Mesothelial cell of epicardium (in vitro differentiated cells): ENCODE data around the gene THBS4. TPM values are rescaled to one million over a fixed set of nuclear protein-coding genes. Genes with fewer than 3 reads are reported as not detected.

ENCODE experiments used
- DNase-seq, 2 experiments: peaks; one replicate each; pipeline ENCODE4 v3.0.0; 2021; ENCODE audit warnings: low spot score in 2 of 2; ENCODE audit not compliant: unreplicated experiment in 2 of 2
- H3K27ac Mint-ChIP-seq: 2 replicates; pipeline ENCODE4 v1.8.0; 2021; ENCODE audit warnings: mixed read lengths
- H3K27me3 Mint-ChIP-seq: 2 replicates; pipeline ENCODE4 v1.8.0; 2021; ENCODE audit warnings: low read depth, mixed read lengths
- H3K36me3 Mint-ChIP-seq: 2 replicates; pipeline ENCODE4 v1.8.0; 2021; ENCODE audit warnings: mixed read lengths
- H3K4me1 Mint-ChIP-seq: 2 replicates; pipeline ENCODE4 v1.8.0; 2021; ENCODE audit warnings: mixed read lengths
- H3K4me3 Mint-ChIP-seq: 2 replicates; pipeline ENCODE4 v1.8.0; 2021; ENCODE audit warnings: mild to moderate bottlenecking, moderate library complexity, mixed read lengths
- H3K9me3 Mint-ChIP-seq: 2 replicates; pipeline ENCODE4 v1.8.0; 2021; ENCODE audit warnings: mixed read lengths
- total RNA-seq: library from RNA; stranded (reverse); gene quantifications from 3 replicates; pipeline ENCODE4 v1.2.1, GENCODE V29; 2021
- TF ChIP-seq, protein P1 (sequence below): fragments of 200-600 bp; sonication (generic); IDR thresholded peaks from one replicate; pipeline ENCODE4 v1.5.0; 2021; ENCODE audit warnings: antibody characterized with exemption; ENCODE audit not compliant: unreplicated experiment

Gene THBS4
- total RNA-seq = 15.6 to 17.3 TPM (median 17.1 TPM) in 3 replicates

DNA sequence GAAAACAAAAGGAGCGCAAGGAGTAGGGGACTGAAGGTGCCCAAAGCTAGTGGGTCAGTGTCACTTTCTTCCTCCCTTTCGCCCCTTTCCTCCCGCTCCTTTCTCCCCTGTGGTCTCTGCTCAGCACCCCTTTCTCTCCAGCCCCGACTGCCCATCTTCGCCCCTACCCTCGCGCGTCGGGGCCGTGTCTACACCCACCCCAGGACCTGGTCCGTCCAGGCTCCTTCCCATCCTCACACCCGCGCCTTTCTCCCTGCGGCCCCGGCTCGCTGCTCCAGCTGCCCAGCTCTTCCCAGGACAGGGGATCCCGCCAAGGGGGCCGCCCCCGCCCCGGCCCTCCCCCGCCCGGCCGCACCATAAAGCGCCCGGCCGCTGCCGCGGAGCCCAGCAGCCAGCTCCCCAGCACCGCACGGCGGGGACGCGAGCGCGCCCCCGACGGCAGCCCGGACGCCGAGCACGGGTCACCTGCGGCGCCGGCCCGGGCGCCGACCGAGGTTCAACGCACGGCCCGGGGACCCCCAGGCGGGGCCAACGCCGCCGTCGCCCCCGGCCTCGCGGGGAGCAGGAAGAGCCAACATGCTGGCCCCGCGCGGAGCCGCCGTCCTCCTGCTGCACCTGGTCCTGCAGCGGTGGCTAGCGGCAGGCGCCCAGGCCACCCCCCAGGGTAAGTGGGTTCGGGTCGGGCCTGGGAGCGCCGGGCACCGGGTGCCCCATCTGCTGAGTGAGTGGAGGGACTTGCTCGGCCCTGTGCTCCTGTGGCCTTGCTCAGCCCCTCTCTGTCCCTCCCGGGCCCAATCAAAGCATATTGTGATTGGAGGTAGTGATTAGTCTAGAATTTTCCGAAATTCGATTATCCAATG is at the start of gene THBS4:
TSS of gene THBS4 (plus strand) at position 387 of the 860 bp plus-strand sequence. CDS start at position 577, 190 bp downstream.
- peak in 1 of 2 experiments; percentile 40 for DNase-seq
- Mint-ChIP-seq H3K4me3 (peak within 1 kb of the TSS; percentile 67), H3K27me3 (peaks cover 76% of the 10 kb centered on the region), H3K4me1 (peaks cover 2% of the 10 kb centered on the region), H3K27ac (no peak within 1 kb of the TSS), H3K36me3 (no peaks in the 10 kb centered on the region), H3K9me3 (no peaks in the 10 kb centered on the region)
- TF ChIP-seq, protein P1, sequence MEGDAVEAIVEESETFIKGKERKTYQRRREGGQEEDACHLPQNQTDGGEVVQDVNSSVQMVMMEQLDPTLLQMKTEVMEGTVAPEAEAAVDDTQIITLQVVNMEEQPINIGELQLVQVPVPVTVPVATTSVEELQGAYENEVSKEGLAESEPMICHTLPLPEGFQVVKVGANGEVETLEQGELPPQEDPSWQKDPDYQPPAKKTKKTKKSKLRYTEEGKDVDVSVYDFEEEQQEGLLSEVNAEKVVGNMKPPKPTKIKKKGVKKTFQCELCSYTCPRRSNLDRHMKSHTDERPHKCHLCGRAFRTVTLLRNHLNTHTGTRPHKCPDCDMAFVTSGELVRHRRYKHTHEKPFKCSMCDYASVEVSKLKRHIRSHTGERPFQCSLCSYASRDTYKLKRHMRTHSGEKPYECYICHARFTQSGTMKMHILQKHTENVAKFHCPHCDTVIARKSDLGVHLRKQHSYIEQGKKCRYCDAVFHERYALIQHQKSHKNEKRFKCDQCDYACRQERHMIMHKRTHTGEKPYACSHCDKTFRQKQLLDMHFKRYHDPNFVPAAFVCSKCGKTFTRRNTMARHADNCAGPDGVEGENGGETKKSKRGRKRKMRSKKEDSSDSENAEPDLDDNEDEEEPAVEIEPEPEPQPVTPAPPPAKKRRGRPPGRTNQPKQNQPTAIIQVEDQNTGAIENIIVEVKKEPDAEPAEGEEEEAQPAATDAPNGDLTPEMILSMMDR = no peak

DNA sequence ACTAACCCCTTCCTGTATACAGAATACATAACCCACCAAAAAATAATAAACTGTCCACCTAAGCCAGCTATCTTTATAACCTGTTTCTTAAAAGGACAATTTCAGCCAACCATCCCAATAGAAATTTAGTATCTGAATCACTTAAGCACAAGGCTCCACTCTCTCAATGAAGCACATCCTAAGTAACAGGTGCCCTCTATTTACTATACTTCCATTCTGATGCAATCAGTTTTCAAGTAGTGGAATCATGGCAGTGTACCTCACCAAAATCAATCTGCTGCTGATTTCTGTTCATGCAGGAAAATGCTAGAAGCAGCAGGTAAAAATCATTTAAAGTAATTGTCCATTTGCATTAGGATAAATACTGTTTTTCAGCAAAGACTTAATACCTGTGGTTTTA is 48.9 kb upstream of the THBS4 start:
- peaks cover 46% of the 10 kb centered on the region for H3K36me3 Mint-ChIP-seq
- H3K27me3 Mint-ChIP-seq = no peaks in the 10 kb centered on the region
- peaks cover 10% of the 10 kb centered on the region for H3K4me1 Mint-ChIP-seq
- no peak overlapping the region for H3K27ac Mint-ChIP-seq
- H3K4me3 Mint-ChIP-seq = no peak overlapping the region
- TF ChIP-seq, protein P1 = no peak
- no peaks in the 10 kb centered on the region for H3K9me3 Mint-ChIP-seq
- DNase-seq = no peak

DNA sequence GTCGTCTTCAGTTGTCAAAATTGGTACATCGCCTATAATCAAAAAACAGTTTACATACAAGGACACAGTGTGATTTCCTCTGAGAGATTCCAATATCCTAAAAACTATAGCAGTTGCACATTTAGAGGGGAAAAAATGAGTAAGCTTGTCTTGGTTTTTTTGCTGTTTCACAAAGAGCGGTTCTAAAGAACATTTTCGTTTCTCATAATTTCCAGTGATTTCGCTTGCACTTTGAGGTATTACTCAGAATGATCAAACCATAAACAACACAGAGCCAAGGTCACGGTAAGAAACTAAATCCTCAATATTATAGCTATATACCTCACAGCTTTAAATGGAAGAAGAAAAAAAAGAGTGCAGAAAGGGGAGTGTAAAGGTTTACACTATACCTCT is 44.9 kb upstream of the THBS4 start:
- Mint-ChIP-seq H3K4me3 (peak overlapping the region; percentile 89), H3K36me3 (peaks cover 21% of the 10 kb centered on the region), H3K4me1 (peaks cover 19% of the 10 kb centered on the region), H3K27me3 (peaks cover 7% of the 10 kb centered on the region), H3K9me3 (no peaks in the 10 kb centered on the region), H3K27ac (peak overlapping the region; percentile 98)
- TF ChIP-seq, protein P1 = no peak
- DNase-seq = no peak

DNA sequence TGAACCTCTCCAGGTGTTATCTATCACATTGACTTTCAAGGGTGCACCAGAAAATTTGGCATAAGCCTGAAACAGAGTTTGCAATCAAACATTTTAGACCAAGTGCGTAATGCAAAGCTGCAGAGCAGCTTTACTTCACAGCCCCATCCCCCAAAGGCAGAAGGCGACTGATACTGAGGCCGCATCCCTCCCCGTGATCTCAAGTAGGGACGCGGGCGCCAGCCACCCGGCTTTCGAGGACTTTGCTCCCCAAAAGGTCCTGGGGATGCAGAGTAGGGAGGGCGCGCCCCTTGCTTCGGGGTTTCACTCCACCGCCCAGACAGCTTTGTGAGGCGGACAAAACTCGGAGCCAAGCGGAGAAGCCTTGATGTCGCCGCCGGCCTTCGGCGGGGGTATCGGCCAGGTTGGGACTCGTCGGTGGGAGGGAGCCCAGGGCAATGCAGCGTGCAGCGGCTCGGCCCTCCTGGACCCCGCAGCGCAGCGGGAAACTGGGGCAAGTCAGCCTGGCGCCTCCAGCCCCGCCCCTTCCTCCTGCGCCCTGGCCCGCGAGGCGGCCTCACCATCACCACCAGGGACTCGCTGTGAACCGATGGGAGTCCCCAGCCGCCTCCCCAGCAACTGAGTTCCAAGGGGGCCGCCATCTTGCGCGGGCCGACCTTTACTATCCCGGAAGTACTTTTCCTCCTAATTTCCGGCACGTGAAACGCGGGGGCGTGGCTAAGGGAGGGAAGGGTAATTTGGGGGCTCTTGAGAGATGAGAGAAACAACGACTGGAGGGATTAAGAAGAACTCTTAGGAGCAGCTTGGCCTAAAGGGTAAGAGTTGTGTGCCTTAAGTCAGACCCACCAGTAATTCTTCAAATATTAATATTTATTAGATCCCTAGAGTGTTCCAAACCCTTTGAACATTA is 44.3 kb upstream of the THBS4 start, which contains the start of gene MTX3:
TSS of gene MTX3 (minus strand) at position 665 of the 910 bp plus-strand sequence. CDS start at position 641, 24 bp downstream.
- TF ChIP-seq, protein P1 = no peak
- H3K9me3 Mint-ChIP-seq = no peaks in the 10 kb centered on the region
- H3K36me3 Mint-ChIP-seq = peaks cover 17% of the 10 kb centered on the region
- DNase-seq = peak; percentile 57 to 78
- peak within 1 kb of the TSS; percentile 89 for H3K4me3 Mint-ChIP-seq
- H3K4me1 Mint-ChIP-seq = peaks cover 19% of the 10 kb centered on the region
- H3K27ac Mint-ChIP-seq = peak within 1 kb of the TSS; percentile 98
- H3K27me3 Mint-ChIP-seq = peaks cover 11% of the 10 kb centered on the region

DNA sequence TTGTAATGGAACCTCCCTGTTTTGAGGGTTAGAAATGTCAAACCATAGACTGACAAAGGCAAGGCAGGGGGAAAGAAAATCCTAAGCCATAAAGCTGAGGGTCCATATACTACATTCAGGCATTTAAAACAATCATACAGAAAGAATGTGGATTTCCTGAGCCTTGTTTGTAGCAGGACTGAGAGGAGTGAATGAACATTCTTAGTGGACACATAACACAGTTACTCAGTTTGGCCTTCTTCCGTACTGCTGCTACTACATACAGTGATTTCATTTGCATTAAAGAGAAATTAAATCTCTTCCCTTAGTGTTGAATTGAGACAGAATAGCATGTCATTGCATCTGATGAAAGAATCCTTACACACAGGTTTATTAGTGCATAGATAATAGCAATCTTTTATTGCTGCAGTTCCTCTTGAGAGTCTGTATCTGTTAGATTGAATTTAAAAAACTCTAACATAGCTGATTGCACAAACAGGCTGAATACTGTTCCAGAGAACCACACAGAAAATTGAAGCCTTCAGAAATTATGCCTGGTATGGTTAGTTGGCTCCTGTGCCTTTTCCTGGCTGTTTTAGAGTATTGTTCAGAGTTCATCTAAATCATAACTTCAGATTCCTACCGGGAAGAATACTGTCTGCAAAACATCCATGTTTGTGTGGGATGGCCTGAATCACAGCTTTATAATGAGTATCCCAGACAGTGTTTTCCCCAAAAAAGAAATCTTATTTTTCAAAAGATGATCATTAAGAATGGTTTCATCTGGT is 42.1 kb upstream of the THBS4 start:
- Mint-ChIP-seq H3K4me1 (peaks cover 19% of the 10 kb centered on the region), H3K27ac (no peak overlapping the region), H3K27me3 (peaks cover 11% of the 10 kb centered on the region), H3K4me3 (no peak overlapping the region), H3K36me3 (peaks cover 6% of the 10 kb centered on the region), H3K9me3 (no peaks in the 10 kb centered on the region)
- TF ChIP-seq, protein P1 = no peak
- DNase-seq = no peak
